G401 (cell line): Measurements from ENCODE around the gene RBMS1. TPM values are rescaled to one million over a fixed set of nuclear protein-coding genes. Genes with fewer than 3 reads are reported as not detected.
"Not testable (repeated sequence)": the region's sequence is repeated elsewhere in the genome, so short reads cannot be mapped to it uniquely, and the experiment has no call there.

Experiments
- DNase-seq: peaks from one replicate; pipeline ENCODE4 v3.0.0-alpha.2; 2015; ENCODE audit warnings: low spot score
- in situ Hi-C: cut with HindIII; loops from 2 replicates; pipeline ENCODE4 v1.10.0; 2016; ENCODE audit warnings: low sequenced_read_pairs, mixed read lengths
- total RNA-seq: library from RNA; depleted of rRNA; stranded (reverse); fragments of >200 nt; shearing (Covaris generic); gene quantifications from 2 replicates; pipeline ENCODE4 v1.2.3, GENCODE V29; 2014

The RBMS1 gene
- total RNA-seq, 1 experiment from 2014 or later: 8.3 TPM

DNA sequence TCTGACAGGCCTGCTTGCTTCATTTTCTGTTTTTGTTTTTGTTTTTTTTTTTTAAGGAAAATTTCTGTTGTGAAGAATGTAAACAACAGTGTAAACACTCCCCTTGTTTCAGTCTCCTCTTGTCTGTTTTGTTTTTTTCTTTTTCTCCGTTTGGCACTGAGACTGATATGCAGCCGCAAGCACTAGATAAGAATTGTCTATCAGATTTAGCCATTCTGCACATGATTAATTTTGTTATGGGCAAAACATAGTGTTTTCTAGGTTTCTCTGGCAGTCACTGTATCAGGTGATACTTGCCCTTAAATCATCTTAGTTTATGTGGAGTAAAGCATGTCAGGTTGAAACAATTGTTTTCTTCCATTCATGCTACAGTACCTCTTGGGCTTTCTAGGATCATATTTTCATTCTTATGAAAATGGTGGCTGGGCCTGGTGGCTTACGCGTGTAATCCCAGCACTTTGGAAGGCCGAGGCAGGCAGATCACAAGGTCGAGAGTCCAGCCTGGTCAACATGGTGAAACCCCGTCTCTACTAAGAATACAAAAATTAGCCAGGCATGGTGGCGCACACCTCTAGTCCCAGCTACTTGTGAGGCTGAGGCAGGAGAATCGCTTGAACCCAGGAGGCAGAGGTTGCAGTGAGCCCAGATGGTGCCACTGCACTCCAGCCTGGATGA is 12.9 kb upstream of the RBMS1 start:
- in situ Hi-C loops: no loop called here
- no peak for DNase-seq

DNA sequence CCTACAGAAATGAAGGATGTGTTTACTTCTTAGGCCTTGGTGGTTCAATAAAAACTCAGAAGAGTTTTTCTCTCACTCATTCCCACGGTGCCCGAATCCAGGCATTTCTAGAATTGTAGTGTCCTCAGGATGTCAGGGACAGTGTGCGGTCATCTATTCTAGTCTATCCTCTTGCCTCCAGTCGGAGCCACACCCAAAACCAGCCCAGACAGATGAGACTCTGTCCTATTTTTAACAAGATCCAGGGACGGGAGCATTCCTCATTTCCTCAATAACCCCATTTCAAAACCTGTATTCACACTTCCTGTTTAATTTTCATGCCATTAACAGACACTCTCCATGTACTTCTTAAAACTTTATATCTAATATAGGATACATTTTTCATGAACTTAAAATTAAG is 11.6 kb upstream of the RBMS1 start:
- in situ Hi-C loops: no loop called here
- no peak for DNase-seq

DNA sequence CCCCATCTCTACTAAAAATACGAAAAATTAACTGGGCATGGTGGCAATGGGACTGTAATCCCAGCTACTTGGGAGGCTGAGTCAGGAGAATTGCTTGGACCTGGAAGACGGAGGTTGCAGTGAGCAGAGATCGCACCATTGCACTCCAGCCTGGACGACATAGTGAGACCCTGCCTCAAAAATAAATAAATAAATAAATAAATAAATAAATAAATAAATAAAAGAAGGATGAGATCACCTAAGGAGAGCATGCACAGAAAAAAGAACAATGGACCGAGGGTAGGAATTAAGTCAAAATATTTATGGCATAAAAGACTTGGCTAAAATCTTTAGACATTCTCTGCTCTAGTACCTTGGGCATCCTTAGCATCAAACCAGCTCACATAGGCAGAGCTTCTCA is 8.9 kb upstream of the RBMS1 start:
- DNase-seq: no peak
- in situ Hi-C loops: no loop called here

DNA sequence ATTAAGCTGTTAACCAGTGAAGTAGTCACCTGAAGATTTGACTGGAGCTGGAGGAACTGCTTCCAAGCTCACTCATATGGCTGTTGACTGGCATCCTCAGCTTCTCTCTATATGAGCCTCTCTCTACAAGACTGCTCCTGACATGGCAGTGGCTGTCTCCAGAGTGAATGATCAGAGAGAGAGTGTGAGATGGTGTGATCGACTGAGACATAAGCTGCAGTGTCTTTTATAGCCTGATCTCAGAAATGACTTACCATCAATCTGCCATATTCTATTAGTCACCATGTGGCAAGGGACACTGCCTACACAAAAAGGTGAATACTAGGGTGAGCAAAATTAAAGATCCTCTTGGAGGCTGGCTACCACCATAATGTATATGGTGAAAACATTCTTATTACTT is 7.8 kb upstream of the RBMS1 start:
- in situ Hi-C loops: no loop called here
- DNase-seq: no peak

DNA sequence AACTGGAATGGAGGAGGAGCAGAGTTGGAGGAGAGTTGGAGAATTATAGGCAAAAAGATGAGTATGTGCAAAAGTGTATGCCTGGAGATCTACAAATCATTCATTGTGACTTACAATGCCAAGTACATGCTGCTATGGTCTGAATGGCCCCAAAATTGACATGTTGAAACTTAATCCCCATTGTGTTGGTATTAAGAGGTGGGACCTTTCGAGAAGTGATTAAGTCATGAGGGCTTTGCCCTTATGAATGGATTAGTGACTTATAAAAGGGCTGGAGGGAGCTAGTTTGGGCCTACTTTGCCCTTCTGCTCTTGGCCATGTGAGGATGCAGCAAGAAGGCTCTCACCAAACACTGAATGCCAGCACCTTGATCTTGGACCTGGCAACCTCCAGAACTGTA is 6.3 kb upstream of the RBMS1 start:
- DNase-seq: no peak
- in situ Hi-C loops: no loop called here

DNA sequence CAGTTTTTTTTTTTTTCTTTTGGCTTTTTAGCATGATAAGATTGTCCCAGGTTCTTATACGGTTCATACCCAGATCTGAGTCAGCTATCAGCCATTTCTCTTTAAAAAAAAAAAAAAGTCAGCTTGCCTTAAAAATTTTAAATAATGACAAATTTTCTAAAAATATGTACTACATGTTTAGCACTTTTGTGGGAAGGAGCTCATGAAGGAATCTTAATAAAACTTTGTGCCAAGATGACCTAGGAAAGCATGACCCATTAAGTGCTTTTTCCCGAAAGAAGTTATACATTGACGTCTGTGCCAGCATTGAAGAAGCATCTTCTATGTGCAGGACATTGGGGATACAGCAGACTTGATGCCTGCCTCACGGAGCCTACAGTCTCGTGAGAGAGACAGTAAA is 4.5 kb upstream of the RBMS1 start:
- in situ Hi-C loops: no loop called here
- DNase-seq: no peak

DNA sequence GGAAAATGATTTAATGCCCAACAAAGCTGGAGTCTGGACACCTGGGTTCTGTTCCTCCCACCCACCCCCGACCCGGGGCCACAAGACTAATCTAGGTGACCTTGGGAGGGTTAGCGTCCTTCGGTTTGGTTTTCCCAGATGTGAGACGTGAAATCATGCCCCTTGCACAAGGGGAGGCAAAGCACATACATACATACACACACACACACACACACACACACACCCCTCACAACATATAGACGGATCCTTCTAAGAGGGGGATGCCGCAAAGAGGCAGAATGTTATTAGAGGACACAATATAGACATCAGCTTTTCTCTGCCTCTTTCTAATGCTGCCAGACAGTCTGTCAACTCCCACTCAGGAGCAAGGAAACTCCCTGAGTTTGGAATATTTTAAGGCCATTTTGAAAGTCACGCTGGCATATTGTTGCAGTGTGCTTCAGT is 616 bp upstream of the RBMS1 start:
- in situ Hi-C loops: no loop called here
- no peak for DNase-seq

DNA sequence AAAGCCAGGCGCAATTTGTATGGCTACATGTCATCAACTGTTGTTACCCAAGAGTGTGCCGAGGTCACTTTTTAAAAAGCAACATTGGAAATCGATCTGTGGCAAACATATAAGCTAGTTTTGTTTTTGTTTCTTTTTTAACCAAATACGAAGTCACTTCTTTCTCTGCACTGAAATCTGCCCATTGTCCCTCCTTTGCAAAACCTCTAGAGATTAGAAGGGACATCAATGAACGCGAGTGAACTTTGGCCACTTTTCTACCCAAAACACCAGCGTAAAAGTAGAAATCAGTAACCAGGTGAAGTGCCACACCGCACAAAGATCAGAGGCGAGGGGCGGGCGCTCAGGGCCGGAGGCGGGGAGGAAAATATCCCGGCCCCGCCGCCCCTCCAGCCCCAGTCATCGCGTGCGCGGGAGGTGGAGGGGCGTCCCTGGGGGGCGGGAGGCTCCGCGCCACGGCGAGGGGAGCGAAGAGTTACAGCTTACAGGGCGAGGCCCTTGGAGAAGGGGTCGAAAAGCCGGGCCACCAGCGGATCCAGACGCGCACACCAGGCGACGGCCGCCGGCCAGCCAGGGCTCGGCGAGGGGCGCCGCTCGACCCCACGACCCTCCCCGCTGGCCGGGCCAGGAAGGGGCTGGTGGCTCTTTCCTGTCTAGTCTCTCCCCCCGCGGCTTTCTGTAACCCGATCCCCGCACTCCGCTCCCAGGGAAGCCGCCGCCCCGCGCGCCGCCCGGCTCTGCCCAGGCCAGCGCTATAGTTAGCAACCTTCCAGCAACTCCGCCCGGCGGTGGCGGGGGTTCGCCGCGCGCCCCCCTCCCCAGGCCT is 993 bp downstream of the RBMS1 start:
- in situ Hi-C loops: no loop called here
- no peak for DNase-seq

DNA sequence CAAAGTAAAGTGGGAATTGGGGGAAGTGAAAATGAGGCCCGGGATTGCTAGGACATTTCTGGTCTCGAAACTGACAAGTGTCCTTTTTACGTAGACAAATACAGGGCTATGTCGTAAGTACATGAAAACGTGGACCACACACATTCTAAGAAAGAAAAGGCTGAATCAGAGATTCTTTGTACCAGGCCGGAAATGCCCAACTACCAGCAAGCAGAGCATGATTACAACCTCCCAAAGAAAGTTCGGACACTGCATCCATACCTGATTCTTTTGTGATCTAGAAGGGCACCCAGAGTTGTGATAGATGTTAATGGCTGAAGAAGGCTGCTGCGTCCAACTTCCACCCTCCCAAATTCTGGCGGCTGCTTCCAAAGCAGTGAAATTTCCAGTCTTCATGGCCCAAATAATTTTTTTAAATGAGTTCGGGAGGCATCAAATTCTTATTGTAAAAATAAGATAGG is 1.7 kb downstream of the RBMS1 start:
- DNase-seq: no peak
- in situ Hi-C loops: no loop called here

DNA sequence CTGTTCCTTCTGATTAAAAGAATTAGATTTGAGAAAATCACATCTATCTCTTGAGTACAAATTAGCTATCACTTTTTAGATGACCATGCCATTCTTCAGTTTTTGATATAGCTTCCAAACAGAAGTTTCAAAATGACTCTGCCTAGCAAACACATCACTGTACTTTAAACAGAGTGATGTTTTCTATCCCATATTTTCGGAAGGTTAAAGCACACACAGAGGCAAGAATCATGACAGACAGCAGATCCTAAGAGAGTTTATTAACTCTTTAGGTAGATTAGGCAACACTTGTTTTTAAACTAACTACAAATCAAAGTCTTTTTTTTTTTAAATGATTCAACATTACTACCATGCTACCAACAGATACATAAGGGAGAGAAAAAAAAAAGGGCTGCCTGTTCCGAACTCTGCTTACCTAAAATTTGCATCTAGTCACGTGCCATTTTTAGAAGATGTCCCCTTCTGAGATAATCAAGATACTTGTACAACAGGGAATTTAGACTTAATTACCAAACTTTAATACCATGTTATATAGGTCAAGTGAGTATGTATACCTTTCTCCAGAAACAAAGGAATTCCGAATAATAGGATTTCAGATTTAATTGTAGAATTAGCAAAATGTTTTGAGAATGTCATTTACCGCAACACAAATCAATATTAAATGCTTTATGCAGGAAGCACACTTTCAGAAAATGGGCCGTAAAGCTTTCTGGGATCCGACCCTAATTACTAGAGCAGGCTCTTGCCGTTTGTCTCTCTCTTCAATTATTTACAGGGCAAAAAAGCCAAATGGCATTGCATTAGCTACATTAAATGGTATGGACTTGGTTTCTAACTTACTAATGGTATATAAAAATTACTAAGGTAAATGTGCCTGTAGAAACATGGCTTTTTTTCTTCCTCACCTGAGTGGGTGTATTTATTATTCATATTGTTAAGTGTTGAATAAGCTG is 2.6 kb downstream of the RBMS1 start:
- in situ Hi-C loops: no loop called here
- DNase-seq: no peak

DNA sequence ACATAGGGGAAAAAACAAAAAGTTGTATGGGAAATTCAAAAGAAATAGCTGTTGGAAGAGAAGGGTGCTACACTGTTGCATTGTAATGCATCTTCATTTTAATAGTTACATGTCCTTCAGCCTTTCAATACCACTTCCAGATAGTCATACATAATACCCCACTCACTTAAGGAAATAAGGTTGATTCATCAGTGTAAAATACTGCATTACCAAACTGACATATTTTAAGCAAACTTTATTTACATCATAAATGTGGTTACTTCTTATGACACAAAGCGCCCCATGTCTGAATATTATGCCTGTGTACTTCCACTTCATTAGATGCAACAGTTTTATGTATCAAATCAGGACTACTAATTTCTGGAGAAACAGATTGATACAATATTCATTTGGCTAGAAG is 4.5 kb downstream of the RBMS1 start:
- in situ Hi-C loops: no loop called here
- no peak for DNase-seq

DNA sequence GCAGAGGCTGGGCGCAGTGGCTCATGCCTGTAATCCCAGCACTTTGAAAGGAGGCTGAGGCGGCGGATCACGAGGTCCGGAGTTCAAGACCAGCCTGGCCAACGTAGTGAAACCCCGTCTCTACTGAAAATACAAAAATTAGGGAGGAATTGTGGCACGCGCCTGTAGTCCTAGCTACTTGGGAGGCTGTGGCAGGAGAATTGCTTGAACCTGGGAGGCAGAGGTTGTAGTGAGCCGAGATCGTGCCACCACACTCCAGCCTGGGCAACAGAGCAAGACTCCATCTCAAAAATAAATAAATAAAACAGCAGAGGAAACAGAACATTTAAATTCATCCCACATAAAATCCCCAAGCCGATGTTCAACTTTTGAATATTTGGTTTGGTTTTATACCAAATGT is 5.3 kb downstream of the RBMS1 start:
- in situ Hi-C loops, DNase-seq: not testable (repeated sequence)

DNA sequence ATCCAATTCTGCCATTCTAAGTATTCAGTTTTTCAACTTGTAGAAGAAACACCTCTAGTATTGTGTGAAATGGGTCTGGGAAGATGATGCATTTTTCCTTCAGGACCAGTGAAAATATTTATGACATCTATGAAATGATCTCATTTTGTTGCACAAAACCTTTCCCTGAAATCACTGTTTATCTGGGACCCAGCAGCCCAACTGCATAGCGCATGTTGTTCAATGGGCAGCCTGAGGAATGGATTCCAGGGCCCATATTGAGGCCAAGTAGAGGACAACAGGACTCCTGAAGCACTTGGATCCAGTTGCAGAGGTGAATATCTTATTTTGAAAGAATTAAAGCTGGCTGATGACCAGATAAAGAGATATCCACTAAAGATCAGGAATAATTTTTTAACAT is 7.3 kb downstream of the RBMS1 start:
- no peak for DNase-seq
- in situ Hi-C loops: no loop called here

DNA sequence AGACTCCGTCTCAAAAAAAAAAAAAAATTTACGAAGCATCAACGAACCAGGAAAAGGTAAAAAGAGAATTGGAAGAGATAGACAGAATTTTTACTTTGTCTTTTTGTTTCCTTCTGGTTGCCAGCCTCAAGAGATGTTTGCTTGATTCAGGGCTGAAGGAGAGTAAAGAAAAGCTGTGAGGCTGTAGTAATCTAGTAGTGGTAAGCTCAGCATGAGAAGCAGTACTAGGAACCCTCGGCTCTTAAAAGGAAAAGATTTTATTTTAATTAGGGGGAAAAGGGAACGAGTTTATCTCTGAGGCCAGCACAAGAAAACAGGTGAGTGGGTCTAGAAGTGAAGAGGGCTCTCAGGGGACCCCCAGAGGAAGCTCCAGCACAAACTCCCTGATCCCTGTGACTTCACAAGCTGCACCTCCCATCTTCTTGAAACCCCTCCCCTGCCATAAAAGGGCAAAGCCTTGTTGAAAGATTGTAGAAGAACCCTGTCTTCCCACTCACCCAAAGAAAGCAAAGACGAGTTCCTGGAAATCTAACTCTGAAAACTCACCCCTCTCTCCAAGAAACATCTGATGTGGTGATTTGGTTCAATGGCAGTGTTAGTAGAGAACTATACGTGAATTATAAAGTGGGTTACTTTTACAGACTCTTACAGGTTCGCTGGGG is 8.6 kb downstream of the RBMS1 start:
- no peak for DNase-seq

DNA sequence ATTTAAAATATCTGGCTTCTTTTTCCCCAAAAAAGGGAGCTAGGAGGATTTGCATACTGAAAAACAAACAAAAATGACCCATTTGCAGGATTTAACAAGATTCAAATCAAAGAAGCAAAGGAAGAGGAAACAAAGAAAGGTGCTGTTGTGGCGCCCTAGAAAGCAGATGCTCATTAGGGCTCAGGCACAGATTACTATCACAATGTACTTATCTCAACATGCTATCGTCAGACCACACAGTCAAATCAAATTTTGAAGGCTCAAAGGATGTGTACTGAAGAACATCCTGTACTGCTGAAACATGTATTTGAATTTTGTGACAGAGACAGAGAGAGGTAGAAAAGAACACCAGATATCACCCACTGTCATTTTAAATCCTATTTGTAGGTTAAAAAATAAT is 10.9 kb downstream of the RBMS1 start:
- in situ Hi-C loops: no loop called here
- no peak for DNase-seq

More for the DNA sequence above, 8.6 kb downstream of the RBMS1 start:
- in situ Hi-C loops: no loop called here

DNA sequence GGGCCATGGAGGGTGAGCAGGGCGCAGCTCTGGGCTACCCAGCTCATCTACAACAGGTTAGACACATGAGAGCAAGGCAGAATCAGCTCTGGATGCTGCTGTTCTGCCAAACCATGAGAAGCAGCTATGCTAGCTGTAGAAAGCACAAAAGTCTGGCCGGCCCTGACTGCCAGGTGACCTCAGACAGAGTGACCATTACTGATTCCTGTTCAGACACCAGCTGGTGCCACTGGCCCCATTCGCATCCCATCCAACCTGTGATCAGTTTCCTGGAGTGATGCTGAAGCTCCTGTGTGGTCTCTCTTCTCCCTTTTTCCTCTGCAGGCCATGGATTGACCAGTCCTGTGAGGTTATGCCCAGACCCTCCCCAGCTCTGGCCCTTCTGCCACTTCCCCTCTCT is 14.3 kb downstream of the RBMS1 start:
- in situ Hi-C loops: no loop called here
- DNase-seq: no peak

DNA sequence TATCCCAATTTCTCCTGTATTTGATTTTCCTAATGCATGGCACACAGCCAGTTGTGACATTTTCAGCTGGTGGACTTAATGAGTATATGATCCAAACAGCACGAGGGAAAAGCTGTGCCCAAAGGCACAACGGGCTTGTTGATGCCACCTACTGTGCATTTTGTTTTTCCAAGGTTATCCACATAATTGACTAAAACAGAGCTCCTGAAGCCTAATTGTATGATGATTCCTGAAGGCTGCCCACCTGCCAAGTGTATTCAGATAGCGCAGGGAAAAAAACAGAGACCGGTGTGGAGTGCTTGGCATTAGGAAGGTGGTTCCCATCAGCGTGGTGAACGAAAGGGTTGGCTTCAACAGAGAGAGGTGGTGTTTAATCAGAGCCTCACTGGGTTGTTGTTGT is 14.9 kb downstream of the RBMS1 start:
- DNase-seq: no peak
- in situ Hi-C loops: no loop called here

DNA sequence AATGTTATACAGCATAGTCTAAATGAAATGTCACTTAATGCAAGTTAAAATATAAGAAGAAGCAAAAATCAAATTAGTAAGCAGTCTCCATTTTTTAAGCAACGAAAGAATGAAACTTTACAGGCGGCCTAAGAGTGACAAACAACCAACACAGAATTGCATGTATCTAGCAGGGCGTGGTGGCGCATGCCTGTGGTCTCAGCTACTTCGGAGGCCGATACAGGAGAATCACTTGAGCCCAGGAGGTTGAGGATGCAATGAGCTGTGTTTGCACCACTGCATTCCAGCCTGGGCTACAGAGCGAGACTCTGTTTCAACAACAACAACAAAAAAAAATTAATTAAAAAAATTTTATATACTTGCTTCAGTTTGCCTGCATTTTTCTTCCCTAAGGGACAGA is 16.6 kb downstream of the RBMS1 start:
- in situ Hi-C loops: no loop called here
- no peak for DNase-seq
